SH-SY5Y (cell line): Measurements from ENCODE around the gene FAXC.

ENCODE experiments used
- GATA2 ChIP-seq: IDR thresholded peaks from 2 replicates; pipeline ENCODE4 v1.6.1; 2011; ENCODE audit warnings: mild to moderate bottlenecking, low read depth, low read length
- GATA3 ChIP-seq: IDR thresholded peaks from 2 replicates; pipeline ENCODE4 v1.6.1; 2011; ENCODE audit warnings: low read depth, mild to moderate bottlenecking, low read length, moderate library complexity

GRCh38 chr6:99276747-99277146, 72.7 kb downstream of the FAXC start:
- no peak for TF ChIP-seq GATA2
- TF ChIP-seq GATA3 = no peak
